HG03565 (cell line): ENCODE results near the gene MIPEP.

Source experiments
- ATAC-seq: cut with Tn5 transposase; IDR thresholded peaks from one replicate; pipeline ENCODE4 v1.9.1; 2021; ENCODE audit warnings: mild to moderate bottlenecking, moderate library complexity; ENCODE audit not compliant: unreplicated experiment

MIPEP gene

GRCh38 chr13:23811366-23812062 lies 77.7 kb downstream of the MIPEP start:
- ATAC-seq = no peak

- no peak for ATAC-seq
Measured at GRCh38 chr13:23810685-23811240, 78.4 kb downstream of the MIPEP start.

- no peak for ATAC-seq
Measured at GRCh38 chr13:23808803-23809202, 80.4 kb downstream of the MIPEP start.

- ATAC-seq = peak; percentile 13
Measured at GRCh38 chr13:23806874-23807526, 82.2 kb downstream of the MIPEP start.

GRCh38 chr13:23805821-23806220 lies 83.4 kb downstream of the MIPEP start:
- no peak for ATAC-seq

- ATAC-seq = no peak
Measured at GRCh38 chr13:23805122-23805521, 84.1 kb downstream of the MIPEP start.

GRCh38 chr13:23804166-23804565 lies 85.0 kb downstream of the MIPEP start:
- no peak for ATAC-seq

GRCh38 chr13:23801141-23801540 lies 88.1 kb downstream of the MIPEP start:
- ATAC-seq = no peak

- peak; percentile 91 for ATAC-seq
Measured at GRCh38 chr13:23799945-23800344, 89.3 kb downstream of the MIPEP start.

- no peak for ATAC-seq
Measured at GRCh38 chr13:23797276-23797903, 91.8 kb downstream of the MIPEP start.

- ATAC-seq = no peak
Measured at GRCh38 chr13:23796551-23796950, 92.6 kb downstream of the MIPEP start.

GRCh38 chr13:23794267-23795161 lies 94.7 kb downstream of the MIPEP start:
- peak; percentile 45 for ATAC-seq

GRCh38 chr13:23793711-23794110 lies 95.5 kb downstream of the MIPEP start:
- ATAC-seq = no peak

GRCh38 chr13:23792680-23793079 lies 96.5 kb downstream of the MIPEP start:
- ATAC-seq = no peak

GRCh38 chr13:23790577-23791170 lies 98.5 kb downstream of the MIPEP start:
- no peak for ATAC-seq

- ATAC-seq = no peak
Measured at GRCh38 chr13:23789576-23790346, 99.4 kb downstream of the MIPEP start.

GRCh38 chr13:23788459-23788858 lies 100.7 kb downstream of the MIPEP start:
- no peak for ATAC-seq

- ATAC-seq = no peak
Measured at GRCh38 chr13:23787464-23787863, 101.7 kb downstream of the MIPEP start.

GRCh38 chr13:23786607-23787006 lies 102.6 kb downstream of the MIPEP start:
- no peak for ATAC-seq

GRCh38 chr13:23778879-23779278 lies 110.3 kb downstream of the MIPEP start:
- ATAC-seq = no peak
